ENCODE measurements around the gene CBLIF.
"Not testable (repeated sequence)": the region's sequence is repeated elsewhere in the genome, so short reads cannot be mapped to it uniquely, and the experiment has no call there.

The CBLIF gene

DNA sequence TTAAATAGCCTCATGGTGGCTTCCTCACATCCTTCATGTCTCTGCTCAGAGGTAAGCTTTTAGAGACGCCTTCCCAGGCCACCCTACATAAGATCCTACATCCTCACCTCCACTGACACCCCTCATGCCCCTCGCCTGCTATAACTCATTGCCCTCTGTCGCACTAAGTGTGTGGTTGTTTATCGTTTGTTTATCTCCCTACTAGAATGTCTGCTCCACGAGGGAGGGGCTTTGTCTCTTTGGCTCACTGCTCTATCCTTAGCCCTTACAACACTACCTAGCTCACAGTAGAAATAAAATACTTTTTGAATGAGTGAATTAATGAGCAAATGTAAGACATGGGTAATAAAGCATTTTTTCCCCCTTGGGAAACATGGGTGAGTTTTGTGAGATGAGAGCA lies 1.3 kb upstream of the CBLIF start:
- no peak for DNase-seq

DNA sequence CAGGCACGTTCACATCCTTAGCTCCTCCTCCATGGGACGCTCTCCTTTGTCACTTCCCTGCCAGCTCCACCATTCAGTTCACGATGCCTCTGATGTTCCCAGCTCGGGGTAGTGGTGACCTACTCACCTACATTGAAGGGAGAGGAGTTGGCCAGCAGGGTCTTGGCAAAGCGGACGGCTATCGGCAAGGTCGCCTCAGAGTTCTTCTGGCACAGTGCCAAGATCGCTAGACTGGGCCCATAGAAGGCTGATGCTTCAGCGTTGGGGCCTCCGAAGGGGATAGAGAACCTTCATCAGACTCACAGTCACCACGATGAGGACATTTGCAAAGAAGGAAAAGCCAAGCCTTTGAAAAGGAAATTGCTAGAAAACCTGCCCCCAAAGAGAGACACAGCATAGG lies 3.0 kb downstream of the CBLIF start:
- no peak for DNase-seq

DNA sequence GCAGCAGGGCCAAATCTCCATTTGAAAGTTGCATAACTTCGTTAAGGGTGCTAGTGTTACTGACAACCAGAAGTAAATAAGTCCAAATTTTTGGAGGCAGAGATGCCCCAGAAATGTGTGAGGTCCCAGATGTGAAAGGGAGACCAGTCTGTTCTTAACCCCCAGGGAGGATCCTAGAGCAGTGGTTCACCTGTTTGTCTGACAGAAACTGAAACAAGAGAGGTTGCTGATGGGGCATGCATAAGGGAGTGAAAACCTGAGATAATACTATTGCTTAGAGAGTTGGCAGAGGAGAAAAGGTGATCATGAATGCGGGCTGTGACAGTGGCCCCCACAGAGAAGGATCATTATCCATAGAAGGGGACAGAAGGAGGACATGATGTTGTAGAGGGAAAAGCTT lies 3.8 kb downstream of the CBLIF start:
- DNase-seq: no peak

DNA sequence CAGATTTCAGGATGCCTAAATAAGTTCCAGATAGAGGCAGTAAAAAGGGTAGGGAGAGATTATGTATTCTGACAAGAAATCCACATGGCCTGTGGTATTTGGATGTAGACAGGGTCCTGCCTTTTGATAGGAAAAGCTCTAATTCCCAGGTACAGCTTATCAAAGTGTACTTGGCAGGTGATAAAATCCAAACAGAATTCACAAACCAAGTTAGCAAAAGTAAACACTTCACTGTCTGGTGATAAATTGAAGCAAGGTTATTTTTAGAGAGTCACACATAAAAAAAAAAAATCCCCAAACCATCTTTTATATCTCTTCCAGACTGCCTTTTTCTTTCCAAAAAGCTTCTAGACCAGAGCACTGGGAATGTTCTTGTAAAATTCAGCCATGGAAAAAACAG lies 5.7 kb downstream of the CBLIF start:
- no peak for DNase-seq

DNA sequence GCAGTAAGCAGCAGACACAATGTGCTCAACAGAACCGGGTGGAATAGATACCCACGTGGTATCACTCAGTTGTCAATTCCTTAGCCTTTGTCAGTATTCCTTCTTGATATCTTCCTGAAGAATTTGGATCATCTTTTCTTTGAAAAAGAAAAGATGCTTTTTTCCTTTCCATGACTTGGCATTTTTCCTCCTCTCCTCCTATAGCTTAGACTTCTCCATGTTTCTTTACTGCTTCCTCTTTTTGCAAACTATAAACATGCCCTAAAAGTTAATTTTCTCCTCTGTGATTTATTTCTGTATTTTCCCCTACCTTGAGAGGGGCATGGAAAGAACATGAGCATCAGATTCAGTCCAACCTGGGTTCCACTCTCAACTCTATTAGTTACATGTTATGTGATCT lies 11.7 kb downstream of the CBLIF start:
- no peak for DNase-seq

DNA sequence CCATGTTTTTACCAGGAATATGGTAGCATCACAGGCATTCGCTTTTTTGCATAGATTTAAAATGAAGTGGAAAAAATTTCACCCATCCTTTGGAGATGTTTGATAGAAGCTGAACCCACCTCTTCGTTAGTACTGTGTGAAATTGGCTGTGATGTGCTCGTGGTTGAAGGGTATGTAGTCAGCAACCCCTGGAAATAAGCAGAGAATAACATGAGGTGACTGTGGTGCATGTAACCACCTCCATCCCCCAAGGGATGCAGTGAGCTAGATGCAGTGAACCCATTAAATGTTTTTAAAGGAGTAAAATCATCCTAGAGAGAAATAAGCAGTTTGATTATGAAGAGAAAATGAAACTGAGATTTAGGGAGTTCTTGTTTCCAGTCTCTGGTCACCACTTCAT lies 15.9 kb downstream of the CBLIF start:
- no peak for DNase-seq

DNA sequence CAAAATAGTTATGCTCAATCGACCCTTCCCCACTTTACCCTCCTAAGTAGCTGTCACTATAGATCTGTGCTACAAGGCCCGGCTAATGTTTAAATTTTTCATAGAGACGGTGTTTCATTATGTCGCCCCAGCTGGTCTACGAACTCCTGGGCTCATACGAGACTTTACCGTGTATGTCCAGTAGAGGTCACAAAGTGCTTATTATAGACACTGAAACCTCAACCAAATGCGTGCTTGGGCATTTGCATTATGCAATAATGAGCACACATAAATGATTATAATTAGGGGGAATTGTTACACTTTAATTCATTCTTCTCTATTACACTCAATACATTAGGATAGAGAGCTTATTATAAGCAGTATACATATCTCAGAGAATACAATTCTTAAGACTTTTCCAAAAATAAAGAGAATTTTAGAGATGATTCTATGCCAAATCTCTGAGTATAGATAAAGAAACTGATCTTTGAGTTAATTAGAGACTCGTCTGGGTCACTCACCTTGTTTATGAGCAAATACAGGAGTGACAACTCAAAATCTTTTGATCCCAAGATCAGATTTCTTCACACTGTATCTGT lies 22.2 kb downstream of the CBLIF start:
- peak in 1 of 2 donors; percentile 41 for DNase-seq

DNA sequence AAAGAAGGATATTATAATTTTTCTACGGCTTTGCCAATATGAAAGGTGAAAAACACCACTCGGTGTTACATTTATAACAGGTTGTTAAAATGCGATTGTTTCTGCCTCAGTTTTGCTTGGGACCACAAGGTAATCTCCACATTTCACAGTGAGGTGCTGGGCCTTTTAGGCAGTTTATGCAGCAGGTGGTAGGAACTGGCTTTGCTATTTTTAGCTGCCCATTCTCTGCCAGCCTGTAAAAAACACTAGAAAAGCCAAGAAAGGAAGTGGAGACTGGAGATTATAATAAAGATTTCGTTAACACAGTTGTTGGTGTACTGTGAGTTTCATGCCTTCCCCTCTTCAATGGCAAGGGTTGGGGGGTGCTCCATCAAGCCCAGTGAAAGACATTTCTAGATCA lies 26.7 kb downstream of the CBLIF start:
- DNase-seq: peak in 1 of 2 donors; percentile 68

DNA sequence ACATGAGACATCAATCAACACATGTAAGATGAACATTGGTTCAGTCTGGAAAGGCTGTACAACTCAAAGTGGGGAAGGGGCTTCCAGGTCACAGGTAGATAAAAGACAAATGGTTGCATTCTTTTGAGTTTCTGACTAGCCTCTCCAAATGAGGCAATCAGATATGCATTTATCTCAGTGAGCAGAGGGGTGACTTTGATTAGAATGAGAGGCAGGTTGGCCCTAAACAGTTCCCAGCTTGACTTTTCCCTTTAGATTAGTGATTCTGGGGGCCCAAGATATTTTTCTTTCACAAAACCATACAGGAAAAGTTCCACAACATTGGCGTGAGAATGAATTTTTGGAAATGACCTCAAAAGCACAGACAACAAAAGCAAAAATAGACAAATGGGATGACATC lies 28.9 kb downstream of the CBLIF start:
- not testable (repeated sequence) for DNase-seq

DNA sequence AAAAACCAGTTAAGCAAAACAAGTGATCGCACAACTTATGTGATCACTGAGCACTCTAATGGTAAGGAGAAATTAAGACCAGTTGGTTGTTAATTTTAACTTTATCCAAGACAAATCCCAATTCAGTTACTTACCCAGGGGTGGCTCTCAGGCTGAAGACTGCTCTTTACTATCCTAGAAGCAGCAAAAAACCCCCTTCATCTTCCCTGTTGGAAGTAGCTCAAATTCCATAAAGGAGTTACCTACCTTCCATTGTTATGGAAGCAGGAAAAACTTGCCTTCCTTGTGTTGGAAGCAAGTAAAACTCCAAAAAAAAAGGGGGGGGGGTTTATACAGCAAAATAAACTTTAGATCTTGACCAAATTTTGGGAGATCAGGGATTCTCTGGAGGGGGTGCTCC lies 29.5 kb downstream of the CBLIF start:
- no peak for DNase-seq

DNA sequence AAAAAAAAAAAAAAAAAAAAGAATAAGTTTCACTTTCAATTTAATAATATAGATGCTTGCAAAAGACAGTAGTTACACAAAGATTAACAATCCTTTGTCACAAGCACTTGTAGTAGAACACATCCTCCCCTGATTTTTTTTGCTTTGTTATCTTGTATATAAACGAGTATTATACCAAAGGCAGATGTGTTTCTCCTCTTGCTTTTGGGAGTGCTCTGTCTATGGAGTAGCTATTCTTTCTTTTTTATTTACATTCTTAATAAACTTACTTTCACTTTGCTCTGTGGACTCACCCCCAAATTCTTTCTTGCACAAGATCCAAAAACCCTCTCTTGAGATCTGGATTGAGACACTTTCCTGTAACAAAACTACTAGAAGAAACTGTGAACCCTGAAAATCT lies 31.3 kb downstream of the CBLIF start:
- DNase-seq: no peak

DNA sequence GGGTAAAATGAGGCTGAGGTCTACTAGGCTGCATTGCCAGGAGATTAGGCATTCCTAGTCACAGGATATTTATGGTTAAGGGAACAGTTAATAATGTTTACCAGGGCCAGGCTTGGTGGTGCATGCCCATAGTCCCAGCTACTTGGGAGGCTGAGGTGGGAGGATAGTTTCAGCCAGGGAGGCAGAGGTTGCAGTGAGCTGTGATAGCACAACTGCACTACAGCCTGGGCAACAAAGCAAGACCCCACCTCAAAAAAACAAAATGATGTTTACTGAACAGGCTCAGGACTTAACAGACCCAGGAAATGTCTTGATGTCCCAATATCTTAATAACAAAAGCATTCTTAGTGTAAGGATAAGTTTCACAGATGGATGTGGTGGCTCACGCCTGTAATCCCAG lies 31.9 kb downstream of the CBLIF start:
- no peak for DNase-seq

DNA sequence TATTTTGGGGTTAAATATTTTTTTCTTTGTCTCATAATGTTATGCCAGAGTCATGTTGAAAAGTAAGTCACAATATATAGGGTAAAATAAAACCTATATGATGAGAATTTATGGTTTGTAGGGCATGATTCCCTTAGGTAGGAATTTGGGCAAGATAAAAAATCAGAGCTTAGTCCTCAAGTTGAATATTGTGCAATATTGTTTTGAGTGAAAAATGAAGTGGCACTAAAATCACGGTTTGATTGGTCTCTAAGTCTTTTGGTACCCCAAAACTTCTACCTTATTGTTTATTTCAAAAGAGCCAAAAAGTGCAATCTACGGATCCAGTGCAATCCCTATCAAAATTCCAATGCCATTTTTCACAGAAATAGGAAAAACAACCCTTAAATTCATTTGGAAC lies 33.1 kb downstream of the CBLIF start:
- DNase-seq: no peak

DNA sequence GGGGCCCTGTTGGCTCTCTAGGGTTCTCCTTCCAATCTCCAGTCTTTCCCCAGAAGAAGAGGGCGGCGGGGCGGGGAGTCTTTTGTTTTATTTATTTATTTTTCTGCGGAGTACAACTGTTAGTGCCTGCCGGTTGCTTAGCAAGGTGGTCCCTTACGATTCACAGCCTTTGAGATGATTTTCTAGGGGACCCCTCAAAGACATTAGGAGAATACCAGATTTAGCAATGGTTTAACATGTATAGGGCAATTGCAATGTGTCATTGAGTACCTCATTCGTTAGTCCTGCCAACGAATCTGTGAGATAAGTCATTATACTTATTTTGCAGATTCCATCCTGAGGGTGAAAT lies 34.4 kb downstream of the CBLIF start:
- no peak for DNase-seq

DNA sequence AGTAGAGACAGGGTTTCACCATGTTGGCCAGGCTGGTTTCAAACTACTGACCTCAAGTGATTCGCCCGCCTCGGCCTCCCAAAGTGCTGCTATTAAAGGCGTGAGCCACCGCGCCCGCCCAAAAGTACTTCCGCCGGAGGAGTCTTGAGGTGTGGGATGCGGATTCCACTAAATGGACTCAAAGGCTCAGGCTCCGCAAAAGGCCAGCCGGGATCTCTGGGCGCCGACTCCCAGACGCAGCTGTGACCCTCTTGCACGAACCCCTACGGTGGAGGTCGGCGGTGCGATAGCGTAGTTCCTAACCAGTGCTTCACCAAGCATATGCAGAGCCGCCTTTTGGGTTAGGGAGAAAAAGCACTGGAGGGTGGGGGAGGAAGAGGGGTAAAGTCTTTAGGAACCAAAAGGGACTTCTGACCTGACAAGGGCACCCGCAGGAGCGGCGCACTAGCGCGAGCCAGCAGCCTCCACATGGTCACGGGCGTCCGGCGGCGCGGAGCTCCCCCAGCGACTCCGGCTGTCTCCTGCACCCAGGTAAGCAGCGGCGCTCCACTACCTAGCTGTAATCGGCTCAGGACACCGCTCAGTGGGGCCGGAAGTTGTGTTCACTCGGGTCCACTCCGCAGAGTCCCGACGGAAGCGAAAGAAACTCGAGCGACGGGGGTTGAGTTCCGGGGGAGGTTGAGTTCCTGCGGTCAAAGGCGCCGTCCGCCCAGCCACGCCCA lies 34.9 kb downstream of the CBLIF start, which contains the start of gene MRPL16:
TSS of gene MRPL16 (minus strand) at position 590 of the 722 bp plus-strand sequence. CDS start at position 470, 120 bp downstream.
- peak; percentile 71 to 81 for DNase-seq

DNA sequence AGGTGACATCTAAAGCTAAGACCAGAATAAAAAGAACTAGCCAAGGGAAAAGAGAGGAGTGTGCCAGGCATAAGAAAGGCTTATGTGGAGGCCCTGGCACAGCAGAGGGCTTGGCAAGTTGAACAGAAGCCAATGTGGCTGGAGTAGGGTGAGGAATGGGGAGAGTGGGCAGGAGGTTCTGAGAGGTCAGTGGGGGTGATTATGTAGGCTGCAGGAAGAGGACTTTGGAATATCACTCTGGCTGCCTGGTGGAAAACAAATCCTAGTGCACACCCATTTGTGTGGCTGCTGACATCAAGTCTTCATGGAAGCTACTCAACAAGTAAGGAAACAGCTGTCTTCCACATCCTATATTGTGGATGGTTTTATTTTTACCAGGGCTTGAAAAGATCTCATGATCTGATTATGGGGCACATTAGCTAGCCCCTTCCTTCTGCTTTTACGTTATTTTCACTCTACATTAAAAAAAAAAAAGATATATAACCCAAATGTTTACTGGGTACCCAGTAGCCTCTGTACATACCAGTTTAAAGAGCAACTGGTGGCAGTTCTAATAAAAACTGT lies 38.2 kb downstream of the CBLIF start:
- DNase-seq: peak in 1 of 2 donors; percentile 69

DNA sequence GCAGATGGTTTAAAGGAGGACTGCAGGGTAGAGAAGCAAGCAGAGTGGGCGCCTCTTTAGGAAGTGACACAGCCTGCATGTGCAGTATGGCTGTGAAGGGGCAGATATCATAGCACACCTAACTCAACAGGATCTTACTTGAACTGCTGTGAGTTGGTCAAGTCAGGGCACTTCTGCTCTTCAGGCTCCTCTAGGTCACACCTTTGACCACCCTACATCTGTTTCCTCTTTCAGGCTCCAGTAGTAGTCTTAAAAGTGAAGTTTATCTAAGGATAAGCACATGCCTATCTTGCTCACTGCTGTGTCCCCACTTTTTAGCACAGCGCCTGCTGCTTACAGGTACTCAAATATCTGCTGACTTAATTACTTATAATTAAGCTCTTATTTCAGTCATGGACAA lies 41.2 kb downstream of the CBLIF start:
- no peak for DNase-seq

DNA sequence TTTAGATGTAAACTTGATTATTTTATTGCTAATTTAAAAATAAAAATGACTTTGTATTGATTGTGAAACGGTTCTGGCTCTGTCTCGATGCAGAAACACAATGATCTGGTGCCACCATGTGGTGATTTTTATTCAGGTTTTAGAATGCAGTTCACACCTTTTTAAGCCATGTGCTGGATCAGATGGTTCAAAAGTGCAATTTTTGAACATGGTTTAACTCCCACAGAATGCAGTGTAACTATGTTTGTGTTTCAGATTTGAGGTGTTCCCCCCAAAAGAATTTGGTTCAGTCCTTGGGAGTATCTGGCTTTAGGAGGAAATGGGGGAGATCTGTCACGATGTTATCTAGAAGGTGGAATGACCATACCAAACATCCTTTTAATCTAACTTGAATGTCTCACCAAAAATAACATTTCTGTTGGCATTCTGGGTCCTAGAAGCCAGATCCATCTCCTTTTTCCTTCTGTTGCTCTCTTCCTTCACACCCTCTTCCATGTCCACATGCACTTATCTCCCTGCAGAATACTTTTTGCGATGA lies 42.6 kb downstream of the CBLIF start:
- peak in 1 of 2 donors; percentile 53 for DNase-seq

DNA sequence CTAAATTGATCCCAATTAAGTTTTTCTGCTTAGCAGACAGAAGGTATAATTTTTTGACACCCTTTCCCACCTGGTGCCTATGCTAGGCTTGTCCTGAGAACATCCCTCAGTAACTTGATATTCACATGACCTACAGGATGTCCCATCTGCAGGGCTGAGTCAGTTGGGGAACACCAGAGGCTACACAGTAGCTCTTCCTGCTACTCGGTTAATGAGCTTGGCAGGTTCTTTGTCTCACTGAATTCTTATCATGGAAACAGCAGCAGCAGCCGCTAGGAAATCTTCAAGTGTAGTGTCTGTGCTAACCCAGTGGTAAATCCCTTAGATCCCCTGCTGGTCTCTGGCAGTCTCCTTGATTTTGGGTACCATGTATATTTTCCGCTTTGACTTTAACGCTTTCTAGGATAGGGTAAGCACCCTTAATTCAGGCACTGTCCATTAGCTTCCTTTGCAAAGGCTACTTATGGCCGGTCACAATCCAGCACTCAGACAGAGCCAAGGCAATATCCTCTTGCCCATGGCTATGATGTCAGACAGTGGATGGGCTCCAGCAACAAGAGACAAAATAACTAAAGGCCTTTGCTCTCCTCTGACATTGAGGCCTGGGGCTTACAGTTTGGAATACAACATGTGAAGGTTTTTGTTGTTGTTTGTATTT lies 43.2 kb downstream of the CBLIF start:
- no peak for DNase-seq

DNA sequence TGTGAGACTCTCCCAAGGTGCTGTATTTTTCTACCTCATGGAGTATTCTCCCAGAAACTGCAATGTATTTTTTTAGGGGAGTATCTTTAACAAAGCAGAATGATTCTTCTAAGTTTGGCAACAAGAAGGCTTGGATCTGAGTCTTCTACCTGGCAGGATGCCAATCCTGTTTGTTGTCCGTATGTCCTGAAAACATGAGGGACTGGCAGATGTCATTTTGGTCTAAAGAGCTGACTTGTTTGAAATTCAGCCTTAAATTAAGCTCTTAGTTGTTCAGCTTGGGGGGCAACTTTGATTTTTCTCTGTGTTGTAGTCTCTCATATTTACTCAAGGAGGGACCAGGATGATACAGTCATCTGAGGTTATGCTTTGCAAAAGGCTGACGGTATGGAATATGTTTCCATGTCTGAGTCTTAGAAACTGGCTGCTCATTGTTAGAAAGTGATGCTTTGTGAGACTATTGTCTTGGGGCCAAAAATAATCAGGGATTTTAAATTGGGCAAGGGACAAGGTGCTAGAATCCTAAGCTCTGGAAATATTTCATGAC lies 44.1 kb downstream of the CBLIF start:
- no peak for DNase-seq

DNA sequence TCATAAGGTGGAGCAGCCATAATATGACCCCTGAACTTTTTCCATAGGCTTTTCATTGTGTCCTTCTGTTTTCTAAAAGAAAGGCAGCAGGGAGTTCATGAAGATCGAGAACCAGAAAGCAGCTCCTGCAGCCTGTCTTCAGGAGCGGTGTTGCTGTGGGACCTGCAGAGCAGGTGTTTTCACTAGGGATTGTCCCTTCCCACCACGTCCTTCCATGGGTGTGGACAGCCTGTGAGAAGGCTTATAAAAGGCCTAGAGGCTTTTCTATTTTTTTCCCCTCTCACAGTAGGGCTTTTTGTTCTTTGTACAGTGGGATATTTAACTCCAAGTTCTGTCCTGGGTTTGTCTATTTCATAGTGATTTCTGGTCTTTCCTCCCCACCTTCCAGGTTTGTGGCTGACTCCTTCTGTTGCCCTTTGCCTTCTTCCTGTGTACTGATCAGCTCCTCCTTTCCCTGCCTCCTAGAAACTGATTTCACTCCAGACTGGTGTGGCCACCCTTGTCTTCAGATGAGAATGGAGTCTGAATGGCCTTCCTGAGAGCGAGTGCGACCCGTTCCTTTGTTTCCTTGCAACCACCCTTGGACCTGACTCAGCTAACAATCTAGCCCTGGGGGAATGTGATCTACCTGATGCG lies 44.8 kb downstream of the CBLIF start:
- no peak for DNase-seq

DNA sequence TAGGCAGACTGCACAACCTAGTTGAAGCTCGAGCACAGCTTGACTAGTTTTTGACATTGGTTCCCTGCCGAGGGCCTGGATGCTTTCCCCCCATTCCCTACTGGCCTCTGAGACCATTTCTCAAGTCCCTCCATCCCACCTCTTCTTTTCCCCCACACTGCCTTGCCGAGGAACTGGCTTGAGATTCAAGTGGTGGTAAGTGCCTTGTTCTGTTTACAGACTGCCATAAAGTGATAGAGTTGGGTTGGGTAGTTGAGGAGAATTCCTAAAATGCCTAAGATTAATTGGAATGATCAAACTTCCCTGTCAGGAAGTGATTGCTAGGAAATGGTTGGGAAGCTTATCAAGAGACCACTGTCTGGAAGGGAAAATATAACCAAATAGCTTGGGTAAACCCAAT lies 50.9 kb downstream of the CBLIF start:
- DNase-seq: no peak

DNA sequence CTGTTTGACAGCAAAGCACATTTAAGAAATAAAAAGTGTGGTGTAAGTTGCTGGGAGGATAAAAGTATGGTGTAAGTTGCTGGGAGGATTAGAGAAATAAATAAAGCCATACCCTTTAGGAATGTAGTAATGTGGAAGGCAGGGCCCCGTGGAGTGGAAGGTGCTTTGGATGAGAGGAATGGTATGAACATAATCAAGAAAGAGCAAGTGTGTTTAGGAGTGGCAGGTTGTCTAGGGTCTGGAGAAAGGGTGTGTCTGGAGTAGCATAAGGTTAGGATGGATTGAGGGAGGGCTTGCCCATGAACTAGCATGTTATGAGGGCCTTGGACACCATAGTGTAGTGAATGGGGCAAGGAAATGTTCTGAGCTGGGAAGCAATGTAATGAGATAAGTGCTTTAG lies 52.8 kb downstream of the CBLIF start:
- no peak for DNase-seq
